Skin epidermis (tissue), 12 donors: Measurements from ENCODE around the gene SLC4A1.
A peak's percentile ranks its signal among the peaks of the same experiment; 100 is the strongest.

ENCODE experiments used
- H3K27ac ChIP-seq, 21 experiments: fragments of 200-600 bp; sonication (generic) in 11 of 21; one replicate each; pipeline ENCODE4 v1.5.0; 2020; ENCODE audit warnings: mild to moderate bottlenecking in 3 of 21, inconsistent platforms in 2 of 21, moderate library complexity in 2 of 21
- H3K4me3 ChIP-seq, 7 experiments: fragments of 200-600 bp; sonication (generic) in 2 of 7; one replicate each; pipeline ENCODE4 v1.5.0; 2020; ENCODE audit warnings: inconsistent platforms in 2 of 7, mild to moderate bottlenecking in 2 of 7, moderate library complexity in 1 of 7

SLC4A1 gene

GRCh38 chr17:44293509-44294226 is 25.7 kb upstream of the SLC4A1 start:
- Histone ChIP-seq H3K27ac (no peak overlapping the region), H3K4me3 (no peak overlapping the region)

- no peak overlapping the region for H3K4me3 ChIP-seq
These were observed 19.7 kb upstream of the SLC4A1 start for GRCh38 chr17:44287651-44288050.

DNA sequence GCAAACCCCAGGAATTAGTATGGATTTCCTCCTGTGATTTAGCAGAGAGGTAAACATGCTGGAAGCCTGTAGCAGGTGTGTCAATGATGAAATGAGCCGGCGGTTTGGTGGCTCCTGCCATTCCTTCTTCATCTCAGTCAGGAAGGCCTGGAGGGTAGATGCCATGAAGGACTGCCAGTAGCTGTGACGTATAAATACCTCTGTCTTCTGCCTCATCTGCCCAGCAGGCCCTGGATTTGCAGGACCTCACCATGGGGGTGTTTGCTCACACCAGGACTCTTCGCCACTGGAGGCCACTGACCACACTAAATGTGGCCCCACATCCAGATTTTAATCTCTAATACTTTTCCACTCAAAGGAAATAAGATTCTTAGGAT is 16.1 kb upstream of the SLC4A1 start:
- Histone ChIP-seq H3K4me3 (no peak overlapping the region), H3K27ac (no peak overlapping the region)

More at GRCh38 chr17:44287651-44288050, 19.7 kb upstream of the SLC4A1 start:
- no peak overlapping the region for H3K27ac ChIP-seq

GRCh38 chr17:44283344-44284023 is 15.5 kb upstream of the SLC4A1 start:
- Histone ChIP-seq H3K27ac (no peak overlapping the region), H3K4me3 (no peak overlapping the region)

DNA sequence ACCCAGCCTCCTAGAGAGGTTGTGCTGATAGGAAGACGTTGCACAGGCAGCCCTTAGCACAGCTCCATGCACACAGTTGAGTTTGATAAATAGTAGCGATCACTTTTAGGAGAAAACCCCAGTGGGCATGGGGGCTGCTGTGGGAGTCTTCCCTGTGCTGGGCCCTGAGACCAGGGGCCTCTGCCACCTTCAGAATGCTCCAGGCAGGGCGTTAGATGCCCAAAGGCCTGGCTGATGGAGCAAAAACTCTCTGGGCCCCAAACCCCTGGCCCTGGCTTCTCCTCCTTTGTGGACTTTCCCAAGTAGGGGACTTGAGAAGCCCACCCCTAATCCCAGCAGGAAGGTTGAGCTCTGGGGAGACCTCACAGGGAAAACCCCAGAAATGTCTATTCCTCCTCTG is 14.3 kb upstream of the SLC4A1 start:
- Histone ChIP-seq H3K4me3 (no peak overlapping the region), H3K27ac (no peak overlapping the region)

DNA sequence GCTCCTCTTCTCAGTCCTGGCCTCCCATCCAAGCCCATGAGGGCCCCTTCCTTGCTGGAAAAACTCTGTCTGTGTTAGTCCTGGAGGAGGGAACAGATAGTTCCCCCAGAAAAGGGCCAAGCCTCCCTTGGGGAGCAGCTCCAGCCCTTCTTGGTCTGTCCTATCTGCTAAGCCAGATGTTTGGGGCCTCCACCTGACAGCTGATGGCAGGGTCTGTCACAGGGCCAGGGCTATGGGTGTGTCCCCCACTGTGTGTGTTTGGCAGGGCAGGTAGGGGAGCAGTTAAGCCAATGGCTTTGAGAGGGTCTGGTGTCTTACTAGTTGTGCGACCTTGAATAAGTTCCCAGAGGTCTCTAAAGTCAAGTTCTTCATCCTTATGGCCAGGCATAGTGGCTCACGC is 13.6 kb upstream of the SLC4A1 start:
- Histone ChIP-seq H3K4me3 (no peak overlapping the region), H3K27ac (no peak overlapping the region)

- Histone ChIP-seq H3K4me3 (no peak overlapping the region), H3K27ac (peak overlapping the region in 2 of 21 experiments; percentile 38 to 63)
These were observed 12.5 kb upstream of the SLC4A1 start for GRCh38 chr17:44280392-44280937.

DNA sequence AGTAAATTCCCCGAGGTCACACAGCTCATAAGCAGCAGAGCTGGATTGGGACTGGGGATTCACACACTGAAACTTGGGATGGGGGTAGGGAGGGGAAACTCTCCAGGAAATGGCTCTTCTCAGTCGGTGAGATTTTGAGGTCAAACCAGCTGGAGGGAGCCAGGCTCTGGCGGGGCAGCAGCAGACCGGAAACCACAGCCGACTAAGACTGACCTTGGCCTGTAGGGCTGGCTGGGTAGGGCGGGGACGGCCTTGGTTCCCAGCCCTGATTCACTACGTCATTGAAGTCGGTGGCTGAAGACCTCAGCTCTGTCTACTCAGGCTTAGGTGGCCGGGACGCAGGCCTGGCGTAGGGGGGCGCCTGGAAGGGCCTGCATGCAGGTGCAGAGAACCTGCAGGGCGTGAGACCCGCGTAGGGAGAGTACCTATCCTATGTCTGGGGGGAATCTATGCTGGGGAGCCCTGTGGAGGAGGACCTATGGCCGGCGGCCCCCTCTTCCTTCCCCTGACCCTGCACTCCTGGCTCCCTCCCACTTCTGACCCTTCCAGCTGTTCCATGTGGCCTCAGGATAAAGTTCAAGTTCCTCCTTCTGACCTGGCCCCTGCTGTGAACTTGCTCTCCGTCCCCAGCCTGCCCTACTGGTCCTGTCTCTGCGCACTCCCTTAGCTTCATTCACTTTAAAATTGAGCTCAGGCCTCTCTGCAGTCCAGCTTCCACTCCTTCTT is 11.9 kb upstream of the SLC4A1 start:
- Histone ChIP-seq H3K4me3 (no peak overlapping the region), H3K27ac (peak overlapping the region in 7 of 21 experiments; percentile 6 to 63 (median 38))

GRCh38 chr17:44279346-44279665 is 11.4 kb upstream of the SLC4A1 start:
- Histone ChIP-seq H3K4me3 (no peak overlapping the region), H3K27ac (peak overlapping the region in 4 of 21 experiments; percentile 6 to 63 (median 42))

- Histone ChIP-seq H3K27ac (no peak overlapping the region), H3K4me3 (no peak overlapping the region)
These were observed 10.0 kb upstream of the SLC4A1 start for GRCh38 chr17:44277976-44278375.

GRCh38 chr17:44273607-44274006 is 5.7 kb upstream of the SLC4A1 start:
- no peak overlapping the region for H3K4me3 ChIP-seq
- no peak overlapping the region for H3K27ac ChIP-seq

DNA sequence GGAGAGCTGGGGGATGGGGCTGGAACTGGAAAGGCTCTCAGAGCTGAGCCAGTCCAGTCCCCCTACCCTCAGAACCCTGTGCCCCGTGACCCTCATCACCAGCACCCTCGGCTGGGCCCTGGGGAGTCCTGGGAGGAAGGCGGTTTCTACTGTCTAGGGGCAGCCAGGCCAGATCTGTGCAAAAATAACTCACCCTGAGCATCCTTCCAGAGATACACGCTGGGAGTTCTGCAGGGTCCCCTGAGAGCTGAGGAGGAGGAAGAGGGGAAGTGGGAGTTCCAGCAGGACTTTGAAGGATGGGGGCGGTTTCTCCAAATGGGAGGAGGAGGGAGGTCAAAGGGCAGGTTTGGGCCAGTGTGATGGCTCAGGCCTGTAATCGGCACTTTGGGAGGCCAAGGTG is 5.0 kb upstream of the SLC4A1 start:
- Histone ChIP-seq H3K27ac (no peak overlapping the region), H3K4me3 (no peak overlapping the region)

GRCh38 chr17:44272321-44272951 is 4.5 kb upstream of the SLC4A1 start:
- Histone ChIP-seq H3K4me3 (no peak overlapping the region), H3K27ac (no peak overlapping the region)

GRCh38 chr17:44269535-44270240 is 1.8 kb upstream of the SLC4A1 start:
- H3K27ac ChIP-seq = peak overlapping the region in 2 of 21 experiments; percentile 24 to 63

GRCh38 chr17:44268709-44269534 is 987 bp upstream of the SLC4A1 start:
- peak overlapping the region in 2 of 21 experiments; percentile 24 to 63 for H3K27ac ChIP-seq
- no peak overlapping the region for H3K4me3 ChIP-seq

More at GRCh38 chr17:44269535-44270240, 1.8 kb upstream of the SLC4A1 start:
- H3K4me3 ChIP-seq = no peak overlapping the region

DNA sequence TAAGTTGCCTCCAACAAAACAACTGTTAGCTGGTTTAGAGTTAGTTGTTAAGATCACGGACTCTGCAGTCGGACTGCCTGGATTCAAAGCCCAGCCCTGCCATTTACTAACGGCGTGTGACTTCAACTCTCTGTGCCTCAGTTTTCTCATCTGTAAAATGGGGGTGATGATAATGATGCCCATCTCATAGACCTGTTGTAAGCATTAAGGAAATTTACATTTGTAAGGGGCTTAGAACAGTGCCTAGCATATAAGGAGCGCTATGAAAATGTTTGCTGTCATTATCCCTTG is 825 bp downstream of the SLC4A1 start:
- Histone ChIP-seq H3K27ac (peak overlapping the region in 1 of 21 experiments; percentile 6), H3K4me3 (no peak overlapping the region)

GRCh38 chr17:44266402-44267164 is 1.4 kb downstream of the SLC4A1 start:
- H3K27ac ChIP-seq = no peak overlapping the region
- no peak overlapping the region for H3K4me3 ChIP-seq

GRCh38 chr17:44263345-44263902 is 4.5 kb downstream of the SLC4A1 start:
- H3K4me3 ChIP-seq = no peak overlapping the region
- no peak overlapping the region for H3K27ac ChIP-seq
